HTR-8/SVneo (cell line): Measurements from ENCODE around the gene IQSEC1.

Source experiments
- DNase-seq: peaks from one replicate; pipeline ENCODE4 v3.0.0; 2011; ENCODE audit warnings: low spot score, mixed read lengths; ENCODE audit not compliant: insufficient read length
- FAIRE-seq: peaks from 2 replicates; lab custom pipeline; 2011; peaks lifted over from hg19 to GRCh38; lab: Jason Lieb, UNC

Gene IQSEC1

DNA sequence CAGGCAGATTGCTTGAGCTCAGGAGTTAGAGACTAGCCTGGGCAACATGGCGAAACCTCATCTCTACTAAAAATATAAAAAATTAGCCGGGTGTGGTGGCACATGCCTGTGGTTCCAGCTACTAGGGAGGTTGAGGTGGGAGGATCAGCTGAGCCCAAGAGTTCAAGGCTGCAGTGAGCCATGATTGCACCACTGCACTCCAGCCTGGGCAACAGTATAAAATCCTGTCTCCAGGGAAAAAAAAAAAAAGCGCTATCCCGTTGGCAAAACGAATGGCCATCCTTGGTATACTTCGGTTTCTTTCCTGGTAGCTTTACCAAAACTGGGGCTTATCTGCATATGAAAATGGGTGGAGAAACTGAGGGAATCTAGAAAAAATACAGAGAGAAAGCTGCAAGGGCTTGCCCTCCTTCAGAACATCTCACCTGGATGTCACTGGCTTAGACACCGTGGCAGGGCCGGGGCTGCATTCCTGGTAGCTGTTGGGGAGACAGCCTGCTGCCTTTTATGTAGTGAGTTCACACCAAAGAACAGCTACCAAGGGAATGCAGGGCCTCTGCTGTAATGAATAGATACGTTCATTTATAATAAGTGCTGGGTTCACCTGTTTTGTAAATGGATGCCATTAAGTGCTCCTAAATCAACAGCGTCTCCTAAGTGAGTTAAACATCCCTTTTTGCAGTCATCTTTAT lies 96.0 kb downstream of the IQSEC1 start:
- DNase-seq (no peak), FAIRE-seq (no peak)

DNA sequence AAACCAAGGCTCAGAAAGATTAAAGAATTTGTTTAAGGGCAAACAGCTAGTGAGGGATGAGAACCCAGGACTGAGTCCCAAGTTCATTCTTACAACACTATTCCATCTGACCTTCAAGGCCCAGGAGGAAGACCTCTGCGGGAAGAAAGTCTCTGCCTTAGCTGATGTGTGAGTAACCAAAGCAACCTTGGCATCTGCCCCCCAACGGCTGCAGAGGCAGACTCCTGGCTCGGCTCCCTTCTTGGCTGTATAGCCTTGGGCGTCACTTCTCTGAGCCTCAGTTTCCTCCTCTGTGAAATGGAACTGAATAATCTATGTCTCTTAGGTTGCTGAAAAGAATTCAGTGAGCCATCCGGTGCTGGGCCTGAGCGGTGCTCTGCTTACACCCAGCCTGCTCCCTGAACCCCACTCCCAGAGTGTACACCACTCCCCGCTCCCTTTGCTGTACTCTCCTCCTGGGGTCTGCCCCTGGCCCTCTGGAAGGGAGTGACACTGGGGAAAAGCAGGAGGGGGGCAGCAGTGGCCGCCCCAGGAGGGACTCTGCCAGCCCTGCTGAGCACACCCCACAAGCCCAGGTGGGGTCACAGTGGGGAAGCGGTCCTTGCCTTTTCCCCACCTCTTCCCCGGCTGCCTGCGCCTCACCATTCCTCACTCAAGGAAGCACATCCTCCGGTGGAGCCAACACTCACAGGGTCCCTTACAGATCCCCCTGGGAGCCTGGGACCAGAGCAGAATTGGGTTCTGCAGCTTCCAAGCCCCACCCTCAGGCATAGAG lies 97.3 kb downstream of the IQSEC1 start:
- DNase-seq (no peak), FAIRE-seq (no peak)

DNA sequence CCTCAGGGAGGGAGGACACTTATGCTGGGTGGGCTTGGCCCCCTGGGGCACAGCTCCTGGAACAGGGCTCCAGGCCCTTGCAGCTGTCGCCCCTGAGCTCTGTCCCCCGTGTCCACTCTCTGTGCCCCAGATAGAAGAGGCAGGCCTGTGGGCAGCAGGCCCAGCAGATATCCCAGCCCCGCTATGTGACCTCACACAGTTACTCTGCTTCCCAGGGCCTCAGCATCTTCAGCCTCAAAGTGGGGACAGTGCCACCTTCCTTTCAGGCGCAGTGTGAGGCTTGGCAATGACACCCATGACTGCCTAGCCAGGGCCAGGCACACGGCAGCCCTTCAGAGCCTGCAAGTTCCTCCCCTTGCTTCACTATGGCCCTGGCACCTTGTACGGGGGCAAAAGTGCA lies 98.4 kb downstream of the IQSEC1 start:
- no peak for FAIRE-seq
- DNase-seq, result no peak

DNA sequence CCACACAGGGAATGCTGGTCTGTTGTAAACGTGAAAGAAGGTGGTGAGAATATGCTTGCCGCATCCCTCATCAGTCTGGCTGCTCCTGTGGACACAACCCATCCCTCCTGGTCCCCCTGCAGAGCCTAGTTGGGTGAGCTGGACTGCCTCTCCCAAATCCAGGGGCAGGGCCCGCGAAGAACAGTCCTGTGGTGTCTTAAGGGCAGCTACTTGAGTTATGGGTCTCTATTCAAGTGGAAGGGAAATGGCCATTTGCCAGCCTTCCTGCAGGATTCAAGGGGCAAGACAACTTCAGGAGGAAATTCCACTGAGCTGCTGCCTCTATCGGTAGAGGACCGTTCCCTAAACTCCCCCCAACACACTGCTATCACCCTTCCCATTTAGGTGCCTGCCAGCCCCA lies 98.9 kb downstream of the IQSEC1 start:
- DNase-seq, result no peak
- FAIRE-seq, result no peak

DNA sequence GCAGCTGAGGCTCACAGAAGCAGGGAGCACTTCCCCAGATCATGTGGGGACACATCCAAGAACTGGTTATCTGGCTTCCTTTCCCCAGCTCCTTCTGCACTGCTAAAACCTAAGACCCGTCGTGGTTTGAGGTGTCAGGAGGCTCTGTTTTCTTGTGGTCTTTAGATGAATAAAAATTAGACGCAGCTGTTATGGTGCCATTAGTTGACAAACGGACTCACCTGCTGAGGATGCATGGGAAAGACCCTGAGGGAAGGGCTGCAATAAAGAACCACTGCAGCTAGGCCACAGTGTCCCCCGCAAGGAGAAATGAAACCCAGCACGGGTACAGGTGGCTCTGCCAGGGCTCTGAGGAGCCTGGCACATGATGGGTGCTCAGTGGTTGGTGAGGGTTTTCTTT lies 99.4 kb downstream of the IQSEC1 start:
- FAIRE-seq (no peak), DNase-seq (no peak)

DNA sequence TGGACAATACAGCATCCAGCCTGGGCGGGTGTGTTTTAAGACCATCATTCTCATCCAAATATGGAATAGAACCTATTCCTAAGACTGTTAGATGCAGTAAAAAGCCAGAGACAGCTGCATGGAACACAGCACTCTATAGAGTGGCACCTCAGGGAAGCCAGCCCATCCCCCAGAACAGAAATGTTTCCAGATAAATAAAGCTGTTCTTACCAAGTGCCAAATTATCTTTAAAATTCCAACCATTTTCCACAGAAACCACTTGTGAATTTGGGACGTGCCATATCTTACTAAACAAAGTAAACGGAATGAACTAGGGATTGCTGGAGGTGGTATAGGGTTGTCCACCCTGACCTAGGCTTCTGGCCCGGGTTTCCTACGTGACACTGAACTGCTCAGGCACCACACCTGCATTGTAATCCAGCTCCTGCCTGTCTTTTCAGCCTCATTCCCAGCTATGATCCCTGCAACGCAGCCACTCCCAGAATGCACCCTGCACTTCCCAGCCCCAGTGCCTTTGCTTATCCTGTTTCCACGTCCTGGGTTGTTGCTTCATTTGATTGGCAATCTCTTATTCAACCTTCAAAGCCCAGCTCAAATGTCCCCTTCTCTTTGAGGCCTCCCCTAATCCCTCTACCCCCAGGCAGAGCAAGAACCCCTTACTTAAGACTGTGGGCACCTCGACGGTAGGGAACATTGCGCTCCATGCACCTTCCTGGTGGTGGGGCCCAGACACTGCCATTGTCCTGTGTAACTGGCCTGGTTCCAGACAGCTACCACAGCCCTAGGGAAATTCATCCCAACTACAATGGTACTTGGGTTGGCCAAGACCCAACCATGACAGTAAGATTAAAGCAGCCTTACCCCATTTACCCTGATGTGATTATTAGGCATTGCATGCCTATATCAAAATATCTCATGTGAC lies 100.2 kb downstream of the IQSEC1 start:
- no peak for FAIRE-seq
- DNase-seq, result no peak

DNA sequence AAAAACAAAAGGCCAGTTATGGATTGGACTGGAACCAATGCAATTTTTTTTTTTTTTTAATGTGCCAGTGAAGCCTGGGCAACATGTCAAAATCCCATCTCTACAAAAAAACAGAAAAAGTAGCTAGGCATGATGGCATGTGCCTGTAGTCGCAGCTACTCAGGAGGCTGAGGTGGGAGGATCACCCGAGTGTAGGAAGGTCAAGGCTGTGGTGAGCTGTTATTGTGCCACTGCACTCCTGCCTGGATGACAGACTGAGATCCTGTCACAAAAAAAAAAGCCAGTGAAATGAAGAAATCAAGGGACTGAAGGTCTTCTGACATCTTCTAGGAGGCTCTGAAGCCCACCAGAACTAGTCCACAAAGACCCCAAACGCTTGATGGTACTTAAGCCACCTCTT lies 101.2 kb downstream of the IQSEC1 start:
- FAIRE-seq (no peak), DNase-seq (no peak)

DNA sequence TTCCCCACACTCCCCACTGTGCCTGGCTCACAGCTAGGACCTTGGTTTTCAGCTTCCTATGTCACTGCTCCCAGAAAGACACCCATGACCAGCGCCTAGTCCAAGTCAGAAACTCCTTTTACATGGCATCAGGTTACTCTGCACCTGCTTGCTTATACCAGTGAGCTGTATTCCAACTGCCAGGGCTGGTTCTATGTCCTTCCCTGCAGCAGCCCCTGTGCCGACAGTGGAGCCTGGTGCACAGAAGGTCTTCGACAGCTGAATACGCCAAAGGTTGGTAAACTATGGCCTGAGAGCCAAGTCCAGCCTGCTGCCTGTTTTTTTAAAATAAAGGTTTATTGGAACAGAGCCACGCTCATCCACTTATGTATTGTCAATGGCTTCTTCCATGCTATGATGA lies 102.5 kb downstream of the IQSEC1 start:
- FAIRE-seq (no peak), DNase-seq (no peak)

DNA sequence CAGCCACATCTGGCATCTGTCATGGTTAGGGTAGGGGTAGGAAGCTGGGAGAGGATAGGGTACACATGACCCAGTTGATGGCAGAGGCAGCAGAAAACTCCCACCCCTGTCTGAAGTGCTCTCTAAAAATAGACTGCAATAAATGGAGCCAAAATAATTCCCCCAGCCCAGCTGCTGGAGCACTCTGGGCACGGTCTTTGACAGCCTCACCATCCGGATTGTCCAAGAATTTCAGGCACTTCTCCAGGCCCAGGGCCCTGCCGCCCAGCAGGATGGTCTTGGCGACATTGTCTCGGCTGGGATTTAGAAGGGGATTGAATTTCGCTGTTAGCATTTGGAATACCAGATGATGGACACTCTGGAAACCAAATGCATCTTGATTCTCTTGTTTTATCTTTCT lies 103.7 kb downstream of the IQSEC1 start:
- FAIRE-seq (no peak), DNase-seq (no peak)

DNA sequence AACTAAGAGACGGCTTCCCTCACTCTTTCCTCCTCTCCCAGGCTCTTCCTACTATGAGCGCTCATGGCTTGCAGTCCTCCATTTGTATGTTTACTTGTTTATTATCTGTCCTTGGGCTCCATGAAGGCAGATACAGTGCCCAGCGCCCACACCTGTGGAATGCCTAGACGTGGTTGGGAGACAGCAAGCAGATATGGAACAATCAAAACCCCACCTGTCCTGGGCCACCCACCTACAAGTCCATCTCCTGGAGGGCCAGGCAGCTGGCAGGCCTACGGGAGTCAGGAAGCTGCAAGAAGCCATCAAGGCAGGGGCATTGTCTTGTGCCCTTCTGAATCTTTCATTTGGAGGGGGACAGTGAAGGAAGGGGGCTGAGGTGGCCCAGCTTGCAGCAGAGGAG lies 104.7 kb downstream of the IQSEC1 start:
- FAIRE-seq (no peak), DNase-seq (no peak)

DNA sequence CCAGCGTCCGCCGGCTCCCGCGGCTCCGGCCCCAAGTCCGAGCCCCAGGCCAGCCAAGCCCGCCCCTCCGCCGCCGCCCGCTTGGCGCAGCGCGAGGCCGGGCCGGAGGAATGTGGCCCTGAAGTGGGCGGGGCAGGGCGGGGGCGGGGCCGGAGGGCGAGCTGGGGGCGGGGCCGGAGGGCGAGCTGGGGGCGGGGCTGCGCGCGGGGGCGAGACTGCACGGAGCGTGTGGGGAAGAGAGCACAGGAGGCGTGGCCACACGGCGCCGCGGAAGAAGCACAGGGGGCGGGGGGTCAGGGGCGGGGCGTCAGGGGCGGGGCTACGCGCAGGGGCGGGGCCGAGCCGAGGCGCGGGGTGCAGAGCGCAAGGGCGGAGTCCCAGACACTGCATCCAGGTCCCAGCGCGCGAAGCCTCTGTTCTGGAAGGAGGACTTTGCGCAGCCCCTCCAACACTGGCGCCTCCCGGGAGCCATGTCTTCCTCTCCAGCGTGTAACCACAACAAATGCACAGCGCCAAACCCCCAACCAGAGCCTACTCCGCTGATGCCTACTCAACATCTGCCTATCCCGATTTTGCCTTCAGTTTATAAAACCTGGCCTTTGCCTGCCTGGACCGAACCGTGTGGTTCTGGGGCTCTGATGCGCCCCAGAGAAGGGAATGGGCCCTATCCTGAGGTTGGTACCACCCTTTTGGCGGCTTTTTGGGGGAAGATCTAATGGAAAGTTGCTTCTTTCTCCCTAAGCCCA lies 105.5 kb downstream of the IQSEC1 start:
- peak; percentile 84 for FAIRE-seq

DNA sequence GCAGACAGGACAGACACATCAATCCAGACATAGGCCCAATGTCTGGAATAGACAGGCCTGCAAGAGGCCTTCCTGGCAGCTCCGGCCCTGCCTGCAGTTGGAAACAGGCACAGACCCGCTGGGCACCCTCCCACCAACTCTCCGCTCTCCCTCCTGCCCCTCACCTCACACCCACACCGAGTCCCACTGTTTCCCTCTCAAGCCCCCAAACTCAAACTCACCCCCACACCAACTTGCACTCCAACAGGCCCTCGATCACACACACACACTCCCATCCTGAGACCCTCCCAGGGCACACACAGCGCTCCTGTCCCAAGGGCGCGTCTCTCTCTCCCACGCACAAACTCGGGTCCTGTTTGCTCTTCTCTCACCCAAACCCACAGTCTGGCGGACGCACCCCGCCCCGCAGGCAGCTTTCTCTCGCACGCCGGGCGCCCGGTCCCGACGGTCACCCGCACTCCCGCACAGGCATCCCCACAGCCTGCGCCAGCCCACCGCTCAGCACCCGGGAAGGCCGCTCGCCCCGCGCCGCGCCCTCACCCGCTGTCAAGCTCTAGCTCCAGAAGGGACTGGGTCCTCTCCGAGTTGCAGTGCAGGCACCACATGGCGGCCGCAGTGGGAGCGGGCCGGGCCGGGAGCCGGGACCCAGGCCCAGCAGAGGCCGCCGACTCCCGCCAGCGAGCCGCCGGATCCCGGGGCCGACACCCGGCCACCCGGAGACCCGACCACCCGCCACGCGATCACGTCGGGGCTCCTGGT lies 106.2 kb downstream of the IQSEC1 start:
- DNase-seq (no peak), FAIRE-seq (no peak)

More for the DNA sequence above, 105.5 kb downstream of the IQSEC1 start:
- peak; percentile 91 for DNase-seq

DNA sequence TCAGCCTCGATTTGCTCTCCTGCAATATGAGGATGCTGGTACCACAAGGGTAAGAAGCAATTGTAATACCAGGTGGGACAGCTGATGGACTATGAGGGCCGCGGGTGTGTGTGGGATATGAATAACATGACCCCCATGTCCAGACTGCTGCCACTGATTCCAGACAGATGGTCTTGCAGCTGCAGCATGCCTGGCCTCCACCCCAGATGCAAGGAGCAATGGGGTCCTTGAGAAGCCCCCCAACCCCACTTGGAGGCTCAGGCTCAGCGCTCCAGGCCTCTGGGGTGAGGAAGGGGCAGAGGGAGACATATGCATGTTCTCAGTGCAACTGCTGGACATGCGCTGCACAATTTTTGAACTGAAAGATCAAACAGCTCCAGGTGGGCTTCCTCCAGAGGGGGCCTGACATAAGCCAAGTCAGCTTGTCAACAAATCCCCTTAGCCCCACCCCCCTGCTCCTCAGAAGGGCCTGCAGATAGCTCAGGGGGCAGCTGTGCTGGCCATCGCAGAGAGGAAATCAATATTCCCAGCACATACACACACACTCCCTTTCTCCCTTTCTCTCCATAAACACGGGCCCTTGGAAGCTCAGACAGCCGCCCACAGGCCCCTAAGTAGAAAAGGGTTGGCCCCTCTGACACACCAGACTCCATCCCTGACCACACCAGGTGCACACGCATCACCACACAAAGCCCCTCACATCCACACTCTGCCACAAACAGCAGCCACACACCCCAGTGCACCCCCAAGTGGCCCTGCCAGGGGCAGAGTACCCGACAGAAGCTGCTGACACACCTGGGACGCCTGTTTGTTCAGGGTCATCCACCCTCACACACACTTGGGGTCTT lies 107.0 kb downstream of the IQSEC1 start:
- DNase-seq (no peak), FAIRE-seq (peak; percentile 66)

DNA sequence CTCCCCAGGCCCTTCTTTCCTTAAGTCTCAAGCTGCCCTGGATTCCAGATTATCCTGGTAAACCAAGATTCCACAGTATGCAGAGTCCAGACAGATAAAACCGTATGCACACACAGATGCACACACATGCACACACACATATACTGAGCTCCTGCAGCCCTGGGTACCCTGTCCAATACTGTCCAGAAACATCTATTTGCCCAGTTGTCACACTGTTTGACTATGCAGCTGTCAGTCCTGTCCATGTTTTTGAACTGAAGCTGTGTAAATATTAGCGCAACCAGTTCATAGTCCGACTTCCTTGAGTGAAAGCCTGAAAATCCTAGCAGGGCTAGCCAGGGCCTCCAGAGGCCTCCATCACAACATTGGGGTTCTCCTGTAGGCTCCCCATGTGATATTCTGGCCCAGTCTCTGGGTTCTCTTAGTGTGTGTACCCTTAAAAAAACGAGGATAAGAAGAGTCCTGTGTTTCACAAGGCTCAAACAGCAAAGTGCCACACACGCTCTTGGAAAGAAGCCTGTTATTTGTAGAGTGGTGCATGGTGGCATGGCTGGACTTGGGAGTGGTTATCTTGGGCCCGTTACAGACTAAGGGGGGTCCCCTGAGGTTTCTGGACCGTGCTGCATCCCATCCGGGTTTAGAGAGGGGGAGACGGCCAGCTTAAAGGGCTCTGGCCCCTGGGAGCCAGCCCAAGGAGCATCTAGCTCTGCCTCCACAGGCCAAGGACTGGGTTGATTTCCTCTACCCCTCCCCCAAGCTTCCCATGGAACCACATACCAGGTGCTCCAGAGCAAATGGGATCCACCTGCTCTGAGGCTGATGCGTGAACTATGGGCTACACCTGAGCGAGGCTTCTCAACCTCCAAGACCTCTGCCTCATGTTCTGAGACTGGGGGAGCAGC lies 108.3 kb downstream of the IQSEC1 start:
- no peak for FAIRE-seq
- DNase-seq, result no peak

DNA sequence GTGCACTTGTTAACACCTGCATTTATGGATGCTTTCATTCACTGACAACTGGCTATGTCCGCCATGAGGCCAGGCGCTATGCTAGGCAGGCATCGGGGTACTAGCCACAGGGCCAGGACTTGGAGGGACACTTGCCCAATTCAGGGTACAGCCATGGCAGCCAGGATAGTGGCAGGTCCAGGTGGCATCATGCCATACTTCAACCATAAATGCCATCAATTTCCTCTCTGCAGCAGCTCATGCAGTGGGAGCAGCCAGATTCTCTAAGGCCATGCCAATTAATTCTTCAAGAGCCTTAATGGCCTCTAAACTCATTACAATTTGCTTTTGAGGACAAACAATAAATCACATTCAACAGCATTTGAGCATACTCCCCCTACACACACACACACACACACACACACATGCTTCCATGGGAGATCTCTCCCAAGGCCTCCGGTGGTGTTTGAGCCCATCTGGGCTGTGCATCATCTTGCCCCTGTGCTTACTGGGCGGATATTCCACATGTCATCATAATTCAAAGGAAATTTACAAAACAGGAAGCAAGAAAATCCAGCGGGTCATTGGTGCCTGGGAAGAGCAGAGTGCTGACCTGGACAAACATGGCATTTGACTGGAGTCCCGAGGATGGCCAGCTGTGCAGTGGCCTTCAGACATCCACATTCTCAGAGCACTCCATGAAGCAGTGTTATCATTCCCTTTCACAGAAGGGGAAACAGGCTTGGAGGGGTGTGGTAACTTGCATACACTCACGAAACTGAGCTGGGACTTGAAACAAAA lies 109.1 kb downstream of the IQSEC1 start:
- DNase-seq, result no peak
- no peak for FAIRE-seq

DNA sequence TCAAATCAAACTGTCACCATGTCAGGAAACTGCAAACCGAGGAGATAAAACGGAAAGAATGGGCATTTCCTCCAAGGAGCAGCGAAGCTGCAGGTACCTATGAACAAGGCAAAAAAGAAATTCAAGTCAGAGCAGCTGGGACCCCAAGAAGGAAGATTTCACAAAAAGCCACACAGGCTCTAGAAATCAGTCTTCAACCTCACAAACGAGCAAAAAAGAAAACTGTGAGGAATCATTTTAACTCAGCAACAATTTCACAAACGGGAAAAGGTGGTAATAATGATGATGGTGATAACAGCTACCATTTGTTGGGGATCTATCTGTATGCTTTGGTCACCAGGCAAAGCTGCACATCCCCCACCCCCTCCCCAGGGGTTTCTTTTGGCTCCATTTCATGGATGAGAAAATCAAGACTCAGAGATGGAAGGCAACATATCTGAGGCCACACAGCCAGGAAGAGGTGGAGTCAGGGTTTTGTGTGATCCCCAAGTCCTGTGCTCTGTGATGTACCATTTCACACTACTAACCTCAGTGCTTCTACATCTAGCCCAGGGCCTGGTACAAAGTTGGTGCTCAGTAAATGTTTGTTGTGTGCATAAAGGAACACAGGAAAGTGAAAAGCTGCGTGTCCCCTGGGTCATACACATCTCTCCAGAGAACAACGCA lies 109.9 kb downstream of the IQSEC1 start:
- DNase-seq (no peak), FAIRE-seq (no peak)
